ENCODE results near the gene GFI1.
"Not testable (repeated sequence)": the region's sequence is repeated elsewhere in the genome, so short reads cannot be mapped to it uniquely, and the experiment has no call there.

The GFI1 gene
- 51.6 to 57.0 reads per million in 2 donors for total RNA-seq

GRCh38 chr1:92486251-92487077 is at the start of gene GFI1:
Gene GFI1 (minus strand): TSS chr1:92486925. CDS start chr1:92483487, 3,438 bp downstream.
- DNase-seq = peak; percentile 53

GRCh38 chr1:92532371-92532770 is 45.6 kb upstream of the GFI1 start:
- DNase-seq = not testable (repeated sequence)

- not testable (repeated sequence) for DNase-seq
Measured at GRCh38 chr1:92531939-92532338, 45.2 kb upstream of the GFI1 start.

GRCh38 chr1:92527670-92528069 is 40.9 kb upstream of the GFI1 start:
- no peak for DNase-seq

GRCh38 chr1:92524944-92525590 is 38.3 kb upstream of the GFI1 start:
- DNase-seq = not testable (repeated sequence)

- no peak for DNase-seq
Measured at GRCh38 chr1:92519043-92519442, 32.3 kb upstream of the GFI1 start.

- no peak for DNase-seq
Measured at GRCh38 chr1:92516574-92516973, 29.8 kb upstream of the GFI1 start.

GRCh38 chr1:92515796-92516201 is 29.1 kb upstream of the GFI1 start:
- no peak for DNase-seq

- DNase-seq = no peak
Measured at GRCh38 chr1:92511541-92511940, 24.8 kb upstream of the GFI1 start.

- DNase-seq = no peak
Measured at GRCh38 chr1:92509619-92510018, 22.9 kb upstream of the GFI1 start.

- no peak for DNase-seq
Measured at GRCh38 chr1:92505015-92505692, 18.4 kb upstream of the GFI1 start.

GRCh38 chr1:92504291-92505014 is 17.7 kb upstream of the GFI1 start:
- DNase-seq = no peak

- no peak for DNase-seq
Measured at GRCh38 chr1:92503926-92504285, 17.2 kb upstream of the GFI1 start.

- no peak for DNase-seq
Measured at GRCh38 chr1:92503043-92503925, 16.6 kb upstream of the GFI1 start.

GRCh38 chr1:92502247-92502646 is 15.5 kb upstream of the GFI1 start:
- DNase-seq = no peak

- DNase-seq = no peak
Measured at GRCh38 chr1:92500552-92500951, 13.8 kb upstream of the GFI1 start.

GRCh38 chr1:92495392-92496063 is 8.8 kb upstream of the GFI1 start:
- DNase-seq = no peak

- no peak for DNase-seq
Measured at GRCh38 chr1:92494485-92495141, 7.9 kb upstream of the GFI1 start.

- DNase-seq = no peak
Measured at GRCh38 chr1:92493139-92493538, 6.4 kb upstream of the GFI1 start.

GRCh38 chr1:92488832-92489231 is 2.1 kb upstream of the GFI1 start:
- no peak for DNase-seq

- DNase-seq = no peak
Measured at GRCh38 chr1:92488416-92488815, 1.7 kb upstream of the GFI1 start.

All from activated gamma-delta T cell (primary cell).